Measurements from ENCODE around the gene ROCK2. TPM values are rescaled to one million over a fixed set of nuclear protein-coding genes. Genes with fewer than 3 reads are reported as not detected.
"Not testable (repeated sequence)": the region's sequence is repeated elsewhere in the genome, so short reads cannot be mapped to it uniquely, and the experiment has no call there.

ROCK2 gene
- total and polyA plus RNA-seq, 2 of the 8 experiments (the other 6 are each of a cell fraction or from before 2014, with no cell fraction given), result 2.7 to 29.0 TPM

DNA sequence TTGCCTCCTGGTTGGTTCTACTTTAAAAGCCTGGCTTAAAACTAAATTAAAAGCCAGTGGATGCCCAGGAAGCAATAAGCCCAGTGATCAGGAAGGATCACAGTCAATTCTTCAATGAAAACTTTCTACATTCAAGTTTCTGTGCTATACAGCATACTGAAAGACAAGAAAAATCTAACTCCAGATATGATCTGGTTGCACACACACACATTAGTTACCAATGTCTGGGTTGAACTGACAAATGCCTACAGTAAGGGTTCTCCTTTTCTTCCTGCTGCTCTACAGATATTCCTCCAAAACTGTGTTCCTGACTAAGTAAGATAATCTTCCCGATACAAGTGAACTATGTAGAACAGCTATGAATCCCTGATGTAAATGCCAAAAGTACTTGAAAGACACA, 81.3 kb downstream of the ROCK2 start (continued):
- TF ChIP-seq EGR1 (IDR thresholded peaks at IDR 0.05; ENCODE audit: borderline replicate concordance, low read depth, low read length) (no peak), RBBP5 (IDR thresholded peaks at IDR 0.05; ENCODE audit: borderline replicate concordance, low read depth, low read length) (no peak), ASH2L (IDR thresholded peaks at IDR 0.05; ENCODE audit: low read length) (no peak), CREB1 (IDR thresholded peaks at IDR 0.05) (no peak)

DNA sequence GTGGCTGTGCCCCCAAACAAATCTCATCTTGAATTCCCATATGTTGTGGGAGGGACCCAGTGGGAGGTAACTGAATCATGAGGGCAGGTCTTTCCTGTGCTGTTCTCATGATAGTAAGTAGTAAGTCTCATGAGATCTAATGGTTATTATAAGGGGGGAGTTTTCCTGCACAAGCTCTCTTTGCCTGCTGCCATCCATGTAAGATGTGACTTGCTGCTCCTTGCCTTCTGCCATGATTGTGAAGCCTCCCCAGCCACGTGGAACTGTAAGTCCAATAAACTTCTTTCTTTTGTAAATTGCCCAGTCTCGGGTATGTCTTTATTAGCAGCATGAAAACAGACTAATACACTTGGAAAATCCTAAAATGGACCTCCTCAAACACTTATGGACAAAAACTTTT, 82.0 kb downstream of the ROCK2 start:
- H3K9ac ChIP-seq (replicated peaks in 1 of 4; ENCODE audit: extremely low read depth in 1 of 4, low read depth in 3 of 4, low read length in 3 of 4); H4K5ac ChIP-seq (ENCODE audit: insufficient read length, low read depth, low read length); H3K4me2 ChIP-seq (ENCODE audit: insufficient read depth in 1 of 2, low read depth in 2 of 2, low read length in 2 of 2); H3K4me1 ChIP-seq (replicated peaks in 1 of 4; ENCODE audit: control insufficient read depth in 3 of 4, insufficient read depth in 4 of 4, low read length in 3 of 4); H3K27me3 ChIP-seq (replicated peaks in 1 of 4; ENCODE audit: control insufficient read depth in 3 of 4, extremely low read depth in 1 of 4, insufficient read depth in 3 of 4, low read length in 3 of 4); H3K4me3 ChIP-seq (ENCODE audit: extremely low read depth in 1 of 4, insufficient read depth in 2 of 4, low read depth in 3 of 4, low read length in 4 of 4); H3K9me3 ChIP-seq (ENCODE audit: insufficient read depth in 2 of 2, low read depth in 1 of 2, low read length in 1 of 2); H3K36me3 ChIP-seq (ENCODE audit: control insufficient read depth in 2 of 4, insufficient read depth in 4 of 4, low read length in 3 of 4); POLR2A ChIA-PET (ENCODE audit: partially characterized antibody); H2BK15ac ChIP-seq (ENCODE audit: low read length); H3K56ac ChIP-seq (replicated peaks; ENCODE audit: insufficient read length, low read depth, low read length); H3K18ac ChIP-seq (ENCODE audit: extremely low read depth, low read length); FAIRE-seq; H4K20me1 ChIP-seq (replicated peaks in 1 of 2; ENCODE audit: control insufficient read depth in 1 of 2, insufficient read depth in 2 of 2, low read length in 2 of 2); H3K23me2 ChIP-seq (ENCODE audit: low read depth, low read length); H3K79me1 ChIP-seq (ENCODE audit: low read depth, low read length); H2BK12ac ChIP-seq (ENCODE audit: low read depth, low read length); H3K14ac ChIP-seq (ENCODE audit: insufficient read length); DNase-seq (ENCODE audit: low read depth in 1 of 2, low spot score in 2 of 2); H2BK120ac ChIP-seq (replicated peaks; ENCODE audit: low read depth, low read length); H2BK5ac ChIP-seq (ENCODE audit: low read depth, low read length); H3K4ac ChIP-seq (replicated peaks; ENCODE audit: insufficient read length, low read depth, low read length); H4K91ac ChIP-seq (replicated peaks; ENCODE audit: insufficient read length, low read length); H4K8ac ChIP-seq (ENCODE audit: extremely low read depth, insufficient read depth, low read length); H2BK20ac ChIP-seq (ENCODE audit: low read length); H3K79me2 ChIP-seq (ENCODE audit: control insufficient read depth in 1 of 2, insufficient read depth in 2 of 2, low read length in 2 of 2); H2AFZ ChIP-seq (ENCODE audit: low read length); H3K27ac ChIP-seq (ENCODE audit: low read depth, low read length); H3K23ac ChIP-seq (ENCODE audit: insufficient read length); H2AK5ac ChIP-seq (ENCODE audit: low read depth, low read length): not testable (repeated sequence)
- 88% methylated on average over 2 of the region's 2 CpGs; no CpG with 5 or more reads in 1 of the 2 experiments for WGBS, 2 experiments (ENCODE audit: extremely low coverage in 1 of 2, insufficient coverage in 1 of 2, insufficient read length in 1 of 2, insufficient replicate concordance in 2 of 2, low coverage in 1 of 2, low lambda C conversion rate in 2 of 2, missing lambda C conversion rate in 1 of 2)
- CTCF ChIA-PET (ENCODE audit: partially characterized antibody), result interaction anchor here (0.8 kb wide), 1 partner anchor 12 kb away, joined by 3 read pairs; no protein-coding TSS in a partner anchor

Measured in H1 (cell line).